Bronchial epithelial cell (primary cell): ENCODE data around the gene SLC6A3. TPM values are rescaled to one million over a fixed set of nuclear protein-coding genes. Genes with fewer than 3 reads are reported as not detected.
A peak's percentile ranks its signal among the peaks of the same experiment; 100 is the strongest.

Source experiments
- DNase-seq: peaks from one replicate; pipeline ENCODE4 v3.0.0-alpha.2; 2010; ENCODE audit warnings: low read depth
- FAIRE-seq: peaks from 2 replicates; lab custom pipeline; 2011; peaks lifted over from hg19 to GRCh38; lab: Jason Lieb, UNC
- H3K27me3 ChIP-seq: 2 replicates; pipeline ENCODE4 v1.5.1; 2011; ENCODE audit warnings: low read length; ENCODE audit not compliant: control insufficient read depth, insufficient read depth
- H3K36me3 ChIP-seq: 2 replicates; pipeline ENCODE4 v1.5.1; 2011; ENCODE audit warnings: low read length; ENCODE audit not compliant: control insufficient read depth, insufficient read depth
- H3K4me3 ChIP-seq: 2 replicates; pipeline ENCODE4 v1.5.1; 2011; ENCODE audit warnings: mild to moderate bottlenecking, low read depth, low read length, control low read depth
- total RNA-seq: library from RNA; depleted of rRNA; stranded (reverse); fragments of >200 nt; gene quantifications from 2 replicates; pipeline ENCODE4 v1.2.1, GENCODE V29; 2014
- TF ChIP-seq, protein P1 (sequence below): IDR thresholded peaks from 2 replicates; pipeline ENCODE4 v1.5.1; 2011; ENCODE audit warnings: mild to moderate bottlenecking, moderate library complexity, low read length, control low read depth, inconsistent platforms; ENCODE audit not compliant: insufficient read depth, severe bottlenecking

The SLC6A3 gene
- total RNA-seq, 1 donor from 2014 or later, result not detected

DNA sequence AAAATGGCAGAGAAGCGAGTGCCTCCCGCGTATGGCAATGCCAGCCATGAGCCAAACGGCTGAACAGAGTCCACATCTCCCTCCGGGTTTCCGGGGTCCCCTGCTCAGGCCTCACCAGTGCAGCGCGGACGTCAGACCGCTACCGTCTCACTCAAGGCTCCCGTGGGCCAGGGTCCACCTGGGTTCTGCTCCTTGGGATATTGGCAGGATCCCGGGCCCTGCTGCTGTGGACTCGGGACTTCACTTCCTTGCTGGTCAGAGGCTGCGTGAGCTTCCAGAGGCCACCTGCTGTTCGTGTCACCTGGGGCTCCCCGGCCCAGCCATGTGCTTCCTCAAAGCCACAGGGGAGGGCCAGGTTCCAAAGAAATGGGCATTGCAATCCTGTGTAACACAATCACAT lies 61.9 kb downstream of the SLC6A3 start:
- H3K27me3 ChIP-seq, result peaks cover 5% of the 10 kb centered on the region
- no peaks in the 10 kb centered on the region for H3K36me3 ChIP-seq
- FAIRE-seq (no peak), DNase-seq (no peak)
- H3K4me3 ChIP-seq, result no peak overlapping the region
- TF ChIP-seq, protein P1, sequence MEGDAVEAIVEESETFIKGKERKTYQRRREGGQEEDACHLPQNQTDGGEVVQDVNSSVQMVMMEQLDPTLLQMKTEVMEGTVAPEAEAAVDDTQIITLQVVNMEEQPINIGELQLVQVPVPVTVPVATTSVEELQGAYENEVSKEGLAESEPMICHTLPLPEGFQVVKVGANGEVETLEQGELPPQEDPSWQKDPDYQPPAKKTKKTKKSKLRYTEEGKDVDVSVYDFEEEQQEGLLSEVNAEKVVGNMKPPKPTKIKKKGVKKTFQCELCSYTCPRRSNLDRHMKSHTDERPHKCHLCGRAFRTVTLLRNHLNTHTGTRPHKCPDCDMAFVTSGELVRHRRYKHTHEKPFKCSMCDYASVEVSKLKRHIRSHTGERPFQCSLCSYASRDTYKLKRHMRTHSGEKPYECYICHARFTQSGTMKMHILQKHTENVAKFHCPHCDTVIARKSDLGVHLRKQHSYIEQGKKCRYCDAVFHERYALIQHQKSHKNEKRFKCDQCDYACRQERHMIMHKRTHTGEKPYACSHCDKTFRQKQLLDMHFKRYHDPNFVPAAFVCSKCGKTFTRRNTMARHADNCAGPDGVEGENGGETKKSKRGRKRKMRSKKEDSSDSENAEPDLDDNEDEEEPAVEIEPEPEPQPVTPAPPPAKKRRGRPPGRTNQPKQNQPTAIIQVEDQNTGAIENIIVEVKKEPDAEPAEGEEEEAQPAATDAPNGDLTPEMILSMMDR, result no peak

DNA sequence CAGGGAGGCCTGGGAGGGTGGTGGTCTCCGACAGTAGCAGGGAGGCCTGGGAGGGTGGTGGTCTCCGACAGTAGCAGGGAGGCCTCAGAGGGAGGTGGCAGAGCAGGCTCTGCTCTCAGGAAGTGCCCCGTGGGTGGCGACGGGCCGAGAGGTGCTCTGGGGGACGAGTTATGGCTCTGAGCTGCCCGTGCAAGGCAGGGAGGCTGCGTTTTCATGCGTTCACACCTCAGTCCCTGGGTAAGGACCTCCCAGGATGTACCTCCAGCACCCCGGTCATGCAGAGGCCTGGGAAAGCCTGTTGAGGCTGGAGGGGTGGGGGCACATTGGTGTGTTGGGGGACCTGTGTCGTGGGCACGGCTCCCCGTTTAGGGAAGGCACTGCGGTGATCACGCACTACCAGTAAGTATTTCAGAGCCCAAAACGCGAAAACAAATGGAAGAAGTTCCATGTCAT lies 63.0 kb downstream of the SLC6A3 start:
- TF ChIP-seq, protein P1, result no peak
- Histone ChIP-seq H3K27me3 (peaks cover 3% of the 10 kb centered on the region), H3K4me3 (no peak overlapping the region), H3K36me3 (no peaks in the 10 kb centered on the region)
- FAIRE-seq, result no peak
- DNase-seq, result no peak

DNA sequence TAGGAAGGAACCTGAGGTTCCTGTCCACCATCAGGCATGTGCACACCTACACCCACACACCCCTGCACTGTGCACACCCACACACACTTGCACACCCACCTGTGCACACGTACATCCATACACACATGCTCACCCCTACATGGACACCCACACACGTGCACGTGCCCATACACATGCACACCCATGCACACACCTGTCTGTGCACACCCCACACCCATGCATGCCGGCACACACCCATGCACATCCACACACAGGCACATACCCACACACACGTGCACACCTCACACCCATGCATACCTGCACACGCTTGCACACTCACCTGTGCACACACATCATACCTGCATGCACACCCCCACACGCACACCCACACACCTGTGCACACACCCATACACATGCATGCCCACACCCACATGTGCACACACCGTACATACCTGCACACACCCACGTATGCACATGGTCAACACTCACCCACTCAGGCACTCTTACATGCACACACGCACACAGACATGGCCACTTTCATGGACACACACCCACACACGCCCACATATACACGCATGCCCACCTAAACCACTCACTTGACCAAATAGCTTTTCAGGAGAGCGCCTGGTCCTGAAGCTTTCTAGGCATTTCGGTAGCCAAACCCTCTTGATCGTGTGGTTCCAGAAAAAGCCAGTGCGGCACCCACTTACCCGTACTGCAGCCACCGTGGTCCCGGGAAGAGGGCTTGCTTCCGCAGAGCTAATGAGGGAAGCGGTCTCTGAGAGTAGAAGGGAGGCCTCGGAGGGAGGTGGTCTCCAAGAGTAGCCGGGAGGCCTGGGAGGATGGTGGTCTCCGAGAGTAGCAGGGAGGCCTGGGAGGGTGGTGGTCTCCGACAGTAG lies 63.6 kb downstream of the SLC6A3 start:
- Histone ChIP-seq H3K36me3 (no peaks in the 10 kb centered on the region), H3K27me3 (peaks cover 3% of the 10 kb centered on the region), H3K4me3 (no peak overlapping the region)
- DNase-seq, result no peak
- TF ChIP-seq, protein P1, result no peak
- peak; percentile 55 for FAIRE-seq

DNA sequence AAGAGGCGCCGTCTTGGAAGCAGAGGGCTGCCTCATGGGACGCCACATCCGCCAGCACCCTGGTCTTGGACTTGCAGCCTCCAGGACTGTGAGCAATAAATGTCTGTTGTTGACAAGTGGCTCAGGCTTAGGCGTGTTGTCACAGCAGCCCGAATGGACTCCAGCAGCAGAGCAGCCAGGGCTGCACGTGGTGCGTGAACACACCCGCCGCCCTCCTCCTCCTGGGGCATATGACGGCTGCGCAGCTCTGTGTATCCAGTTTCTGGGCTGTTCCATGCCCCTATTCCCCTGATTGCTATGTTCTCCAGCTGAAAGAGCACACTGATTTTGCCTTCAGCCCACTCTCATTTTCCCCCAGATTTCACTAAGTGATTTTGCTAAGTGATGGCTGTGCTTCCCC lies 64.3 kb downstream of the SLC6A3 start:
- no peak overlapping the region for H3K4me3 ChIP-seq
- no peaks in the 10 kb centered on the region for H3K36me3 ChIP-seq
- no peak for DNase-seq
- peaks cover 3% of the 10 kb centered on the region for H3K27me3 ChIP-seq
- TF ChIP-seq, protein P1, result no peak
- no peak for FAIRE-seq

DNA sequence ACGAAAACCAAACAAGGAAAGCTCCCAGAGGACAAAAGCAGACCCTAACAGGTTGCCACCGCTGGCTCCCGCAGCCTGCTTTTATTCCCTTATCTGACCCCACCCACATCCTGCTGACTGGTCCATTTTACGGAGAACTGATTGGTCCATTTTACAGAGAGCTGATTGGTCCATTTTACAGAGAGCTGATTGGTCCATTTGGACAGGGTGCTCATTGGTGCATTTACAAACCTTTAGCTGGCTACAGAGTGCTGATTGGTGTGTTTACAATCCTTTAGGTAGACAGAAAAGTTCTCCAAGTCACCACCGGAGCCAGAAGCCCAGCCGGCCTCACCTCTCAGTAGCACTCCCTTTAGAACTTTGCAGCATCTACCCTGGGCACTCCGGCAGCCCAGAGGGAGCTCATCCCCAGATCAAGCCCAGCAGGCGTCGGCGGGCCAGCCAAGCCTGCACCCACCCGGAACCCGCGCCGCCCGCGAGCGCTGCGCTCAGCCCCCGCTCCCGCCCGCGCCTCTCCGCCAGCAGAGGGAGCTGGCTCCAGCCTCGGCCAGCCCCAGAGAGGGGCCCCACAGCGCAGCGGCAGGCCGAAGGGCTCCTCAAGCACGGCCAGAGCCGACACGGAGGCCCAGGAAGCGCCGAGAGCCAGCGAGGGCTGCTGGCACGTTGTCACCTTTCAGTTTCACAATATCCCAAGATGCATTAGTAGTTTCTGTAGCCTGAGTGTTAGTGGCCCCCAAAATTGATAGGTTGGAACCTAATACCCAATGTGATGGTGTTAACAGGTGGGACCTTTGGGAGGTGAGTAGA lies 65.0 kb downstream of the SLC6A3 start:
- no peaks in the 10 kb centered on the region for H3K36me3 ChIP-seq
- H3K27me3 ChIP-seq, result peaks cover 3% of the 10 kb centered on the region
- FAIRE-seq, result no peak
- DNase-seq, result no peak
- TF ChIP-seq, protein P1, result peak; percentile 53
- no peak overlapping the region for H3K4me3 ChIP-seq
